K562 (cell line): ENCODE measurements around the gene SLC22A16. TPM values are rescaled to one million over a fixed set of nuclear protein-coding genes. Genes with fewer than 3 reads are reported as not detected.

Experiments
- ATAC-seq: fragments of 200-7000 bp; cut with Tn5 transposase; 3 replicates; pipeline ENCODE4 v1.9.1; 2020; ENCODE audit warnings: moderate library complexity
- BruUV-seq: library from RNA; stranded (reverse); fragments of 400-500 nt; replicated peaks from 2 replicates; lab custom pipeline; 2021; lab: Mats Ljungman, UMichigan
- CTCF ChIA-PET: fragments of 300-600 bp; formaldehyde crosslinking; extraction: SDS; loops from one replicate; lab custom pipeline; 2021; ENCODE audit warnings: low intra/inter-chr PET ratio; lab: Yijun Ruan, JAX
- POLR2A ChIA-PET: fragments of 300-600, 350-650 bp; sonication (Branson Sonifier 250); formaldehyde crosslinking; extraction: SDS; loops from one replicate; lab custom pipeline; 2021; ENCODE audit warnings: antibody characterized with exemption, inconsistent platforms; lab: Yijun Ruan, JAX
- DNase-seq, 4 experiments: peaks; one replicate each; pipeline versions ENCODE4 v3.0.0 to v3.0.0-alpha.2; 2011 to 2018; ENCODE audit warnings: low spot score in 3 of 4, mixed read lengths in 3 of 4; ENCODE audit errors: extremely low read depth in 1 of 4
- FAIRE-seq: peaks from 2 replicates; lab custom pipeline; 2011; peaks lifted over from hg19 to GRCh38; lab: Jason Lieb, UNC
- H2AFZ ChIP-seq: 2 replicates; pipeline ENCODE4 v1.6.0; 2011; ENCODE audit warnings: low read depth, low read length, control low read depth, inconsistent platforms
- H3K27ac ChIP-seq: fragments of 200-600 bp; 3 replicates; pipeline ENCODE4 v1.8.0; 2011; ENCODE audit warnings: low read depth, mild to moderate bottlenecking, control low read depth, inconsistent platforms, low read length, moderate library complexity, mixed read lengths; ENCODE audit errors: extremely low read depth
- H3K27me3 ChIP-seq, 2 experiments: fragments of 300-600 bp in 1 of 2; 2 replicates in 1 of 2; 3 replicates in 1 of 2; pipeline versions ENCODE4 v1.6.0 to v1.8.0; 2011; ENCODE audit warnings: inconsistent platforms in 2 of 2, low read length in 2 of 2, mild to moderate bottlenecking in 1 of 2, mixed read lengths in 1 of 2, moderate library complexity in 1 of 2; ENCODE audit not compliant: control insufficient read depth in 2 of 2, insufficient read depth in 2 of 2
- H3K36me3 ChIP-seq: fragments of 300-600 bp; 3 replicates; pipeline ENCODE4 v1.8.0; 2011; ENCODE audit warnings: mild to moderate bottlenecking, low read length, inconsistent platforms; ENCODE audit not compliant: control insufficient read depth, insufficient read depth
- H3K4me1 ChIP-seq, 2 experiments: fragments of 200-600 bp in 1 of 2; replicated peaks in 1 of 2; 2 replicates in 1 of 2; 3 replicates in 1 of 2; pipeline versions ENCODE4 v1.5.1 to v1.8.0; 2011; ENCODE audit warnings: inconsistent platforms in 2 of 2, low read length in 2 of 2, mild to moderate bottlenecking in 1 of 2, mixed read lengths in 1 of 2, moderate library complexity in 1 of 2; ENCODE audit not compliant: control insufficient read depth in 2 of 2, insufficient read depth in 2 of 2
- H3K4me2 ChIP-seq: 2 replicates; pipeline ENCODE4 v1.6.1; 2011; ENCODE audit warnings: low read length, control low read depth, inconsistent platforms, mixed read lengths; ENCODE audit not compliant: insufficient read depth
- H3K4me3 ChIP-seq: fragments of 200-600 bp; sonication (generic), shearing (Covaris generic); 2 replicates; pipeline ENCODE4 v1.5.1; 2016; ENCODE audit warnings: control low read depth, inconsistent platforms
- H3K79me2 ChIP-seq: fragments of 200-600 bp; 3 replicates; pipeline ENCODE4 v1.8.0; 2011; ENCODE audit warnings: low read length, inconsistent platforms; ENCODE audit not compliant: control insufficient read depth, insufficient read depth
- H3K9ac ChIP-seq, 2 experiments: 2 replicates each; pipeline versions ENCODE4 v1.6.0 to v1.6.1; 2011; ENCODE audit warnings: low read depth in 2 of 2, low read length in 2 of 2, control low read depth in 1 of 2, inconsistent platforms in 1 of 2, mild to moderate bottlenecking in 1 of 2, mixed read lengths in 1 of 2; ENCODE audit not compliant: insufficient read depth in 1 of 2
- H3K9me1 ChIP-seq: one replicate; pipeline ENCODE4 v1.6.0; 2011; ENCODE audit warnings: inconsistent platforms, mild to moderate bottlenecking, low read length, moderate library complexity; ENCODE audit not compliant: control insufficient read depth, insufficient read depth
- H3K9me3 ChIP-seq: replicated peaks from 2 replicates; pipeline ENCODE4 v1.5.1; 2011; ENCODE audit warnings: low read depth, low read length, inconsistent platforms; ENCODE audit not compliant: control insufficient read depth, insufficient read depth
- H4K20me1 ChIP-seq: replicated peaks from 2 replicates; pipeline ENCODE4 v1.6.1; 2011; ENCODE audit warnings: low read length, inconsistent platforms, mixed read lengths; ENCODE audit not compliant: control insufficient read depth, insufficient read depth
- DACH1 ChIP-seq: fragments of 450-650 bp; IDR thresholded peaks from 2 replicates; pipeline ENCODE4 v1.6.1; 2018; ENCODE audit not compliant: partially characterized antibody
- FOSL1 ChIP-seq: fragments of 200-800 bp; sonication (Bioruptor generic); conservative IDR thresholded peaks from 2 replicates; pipeline ENCODE4 v1.6.1; 2016; ENCODE audit warnings: missing genetic modification characterization, missing compliant biosample characterization
- FOXA3 ChIP-seq, 2 experiments: fragments of 450-650 bp in 1 of 2; sonication (generic) in 1 of 2; formaldehyde crosslinking; IDR thresholded peaks in 1 of 2; conservative IDR thresholded peaks in 1 of 2; 2 replicates each; pipeline versions ENCODE4 v1.4.0 to v1.8.0; 2020 to 2022; ENCODE audit warnings: mild to moderate bottlenecking in 2 of 2, missing genetic modification reagents in 1 of 2
- JUND ChIP-seq, 2 experiments: IDR thresholded peaks; 2 replicates in 1 of 2; 3 replicates in 1 of 2; pipeline ENCODE4 v1.6.1; 2011; ENCODE audit warnings: borderline replicate concordance in 2 of 2, low read depth in 2 of 2, low read length in 2 of 2, improper control_type of control experiment in 1 of 2, missing biosample characterization in 1 of 2, missing genetic modification characterization in 1 of 2, missing genetic modification reagents in 1 of 2
- RBM17 ChIP-seq: fragments of 200-400 bp; formaldehyde crosslinking; IDR thresholded peaks from 2 replicates; pipeline ENCODE4 v1.6.1; 2017; ENCODE audit warnings: low read depth, mild to moderate bottlenecking, low read length, borderline replicate concordance
- SPI1 ChIP-seq: IDR thresholded peaks from 2 replicates; pipeline ENCODE4 v1.6.1; 2011; ENCODE audit warnings: low read depth, low read length, control low read depth, borderline replicate concordance
- WGBS: fragments of 100-300 bp; shearing (Covaris generic); methylation state at CpG from one replicate; pipeline ENCODE4 v1.1.6; 2016; ENCODE audit warnings: low coverage, mixed read lengths; ENCODE audit not compliant: insufficient coverage; ENCODE audit errors: missing lambda C conversion rate; 5-methylcytosine and 5-hydroxymethylcytosine counted together
- in situ Hi-C: fragments of 300-500 bp; cut with MboI; formaldehyde crosslinking; loops from 4 replicates; pipeline ENCODE4 v1.15.0; 2018; ENCODE audit warnings: inconsistent platforms, mixed read lengths
- intact Hi-C: fragments of 100-400 bp; cut with micrococcal nuclease; formaldehyde crosslinking; loops from 2 replicates; pipeline ENCODE4 v1.14.2; 2022
- polyA plus RNA-seq, 8 experiments: library from polyadenylated mRNA; depleted of rRNA in 4 of 8; stranded (reverse) in 5 of 8; unstranded in 3 of 8; fragments of >200 nt; fragmentation: Nextera tagmentation in 2 of 8; fragmentation: Illumina TruSeq in 1 of 8; extraction: Ambion mirVana in 2 of 8; extraction: Trizol in 1 of 8; gene quantifications; 2 replicates each; pipeline versions ENCODE4 v1.2.1 to v1.2.3, GENCODE V29; 2011 to 2014; ENCODE audit warnings: inconsistent platforms in 1 of 8, missing spikeins in 1 of 8
- total RNA-seq, 7 experiments: library from RNA; depleted of rRNA in 6 of 7; stranded (reverse); fragments of >200 nt in 6 of 7; fragmentation: Illumina TruSeq in 2 of 7; extraction: Trizol in 2 of 7; gene quantifications; 2 replicates each; pipeline versions ENCODE4 v1.2.1 to v1.2.3, GENCODE V29; 2011 to 2021; ENCODE audit warnings: low replicate concordance in 1 of 7
- TF ChIP-seq, protein P1 (sequence below): fragments of 250-450 bp; sonication (Bioruptor Pico); IDR thresholded peaks from 2 replicates; pipeline ENCODE4 v1.4.0; 2020; ENCODE audit warnings: mild to moderate bottlenecking
- TF ChIP-seq, protein P2 (sequence below): sonication (generic); IDR thresholded peaks from 2 replicates; pipeline ENCODE4 v1.6.1; 2016
- TF ChIP-seq, protein P3 (sequence below): fragments of 250-450 bp; sonication (Bioruptor Pico); IDR thresholded peaks from 2 replicates; pipeline ENCODE4 v1.9.0; 2021; ENCODE audit warnings: mild to moderate bottlenecking, inconsistent platforms

The SLC22A16 gene
- total and polyA plus RNA-seq, 9 of the 15 experiments (the other 6 are each of a cell fraction or from before 2014, with no cell fraction given) = not detected

DNA sequence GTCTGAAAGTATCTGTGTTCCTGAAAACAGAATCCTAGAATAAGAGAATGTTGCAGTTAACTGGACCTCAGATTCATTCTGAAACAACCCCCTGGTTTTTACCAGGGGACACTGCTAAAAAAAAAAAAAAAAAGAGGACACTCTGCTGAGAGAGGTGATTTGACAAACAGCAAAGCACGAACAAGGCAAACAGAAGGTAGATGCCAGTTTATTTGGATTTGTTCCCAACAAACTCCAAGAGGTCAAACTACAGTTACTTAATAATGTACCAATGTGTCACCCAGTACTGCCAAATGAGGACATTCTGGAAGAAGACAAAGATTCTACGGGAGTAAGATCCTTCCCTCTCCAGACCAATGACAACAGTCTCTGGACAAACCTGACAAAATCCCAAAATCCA is 40.6 kb upstream of the SLC22A16 start (continued):
- TF ChIP-seq DACH1 = no peak
- TF ChIP-seq FOXA3 (CRISPR knock-in tag; conservative IDR thresholded peaks at IDR 0.05 in 1 of 2, IDR thresholded peaks at IDR 0.05 in 1 of 2) = no peak
- TF ChIP-seq, all 486 proteins: peak for 0

DNA sequence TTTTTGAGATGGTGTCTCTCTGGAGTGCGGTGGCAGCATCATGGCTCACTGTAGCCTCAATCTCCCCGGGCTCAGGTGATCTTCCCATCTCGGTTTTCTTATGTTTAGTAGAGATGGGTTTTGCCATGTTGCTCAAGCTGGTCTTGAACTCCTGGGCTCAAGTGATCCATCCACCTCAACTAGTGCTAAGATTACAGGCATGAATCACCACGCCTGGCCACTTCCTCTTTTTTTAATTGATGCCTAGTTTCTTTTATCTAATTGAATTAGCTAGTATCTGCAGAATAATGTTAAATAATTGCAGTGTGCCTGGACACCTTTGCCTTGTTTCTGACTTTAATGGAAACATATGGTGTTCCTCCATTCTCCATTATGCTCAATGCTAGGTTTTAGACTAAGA is 38.4 kb upstream of the SLC22A16 start:
- Histone ChIP-seq H3K36me3 (no peaks in the 10 kb centered on the region), H3K4me1 (no peaks in the 10 kb centered on the region; a peak in 1 of 5 replicates), H3K79me2 (no peaks in the 10 kb centered on the region), H3K9me1 (no peaks in the 10 kb centered on the region), H3K27ac (no peak overlapping the region), H4K20me1 (no peaks in the 10 kb centered on the region), H2AFZ (no peak overlapping the region), H3K4me3 (no peak overlapping the region), H3K9me3 (no peaks in the 10 kb centered on the region), H3K27me3 (peaks cover 5 to 7% of the 10 kb centered on the region in 2 experiments; a peak in 3 of 5 replicates), H3K4me2 (no peak overlapping the region), H3K9ac (no peak overlapping the region)
- FAIRE-seq (no peak), ATAC-seq (no peak), DNase-seq (no peak)
- in situ Hi-C loops (no loop called here), intact Hi-C loops (no loop called here)
- no TSS peak for BruUV-seq
- WGBS = 0% methylated on average over 4 of the region's 4 CpGs
- POLR2A ChIA-PET = no interaction called here
- TF ChIP-seq, protein P1, sequence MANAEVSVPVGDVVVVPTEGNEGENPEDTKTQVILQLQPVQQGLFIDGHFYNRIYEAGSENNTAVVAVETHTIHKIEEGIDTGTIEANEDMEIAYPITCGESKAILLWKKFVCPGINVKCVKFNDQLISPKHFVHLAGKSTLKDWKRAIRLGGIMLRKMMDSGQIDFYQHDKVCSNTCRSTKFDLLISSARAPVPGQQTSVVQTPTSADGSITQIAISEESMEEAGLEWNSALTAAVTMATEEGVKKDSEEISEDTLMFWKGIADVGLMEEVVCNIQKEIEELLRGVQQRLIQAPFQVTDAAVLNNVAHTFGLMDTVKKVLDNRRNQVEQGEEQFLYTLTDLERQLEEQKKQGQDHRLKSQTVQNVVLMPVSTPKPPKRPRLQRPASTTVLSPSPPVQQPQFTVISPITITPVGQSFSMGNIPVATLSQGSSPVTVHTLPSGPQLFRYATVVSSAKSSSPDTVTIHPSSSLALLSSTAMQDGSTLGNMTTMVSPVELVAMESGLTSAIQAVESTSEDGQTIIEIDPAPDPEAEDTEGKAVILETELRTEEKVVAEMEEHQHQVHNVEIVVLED (CRISPR knock-in tag) = no peak
- TF ChIP-seq SPI1 (peak; percentile 99), RBM17 (no peak), JUND (IDR thresholded peaks at IDR 0.05; ENCODE audit: borderline replicate concordance, low read depth, low read length) (peak; percentile 57), JUND (tag; IDR thresholded peaks at IDR 0.05; ENCODE audit: borderline replicate concordance, low read depth, low read length) (peak; percentile 70; the same call in 1 of the 3 replicates), FOSL1 (tag) (peak; percentile 88)
- TF ChIP-seq, protein P2, sequence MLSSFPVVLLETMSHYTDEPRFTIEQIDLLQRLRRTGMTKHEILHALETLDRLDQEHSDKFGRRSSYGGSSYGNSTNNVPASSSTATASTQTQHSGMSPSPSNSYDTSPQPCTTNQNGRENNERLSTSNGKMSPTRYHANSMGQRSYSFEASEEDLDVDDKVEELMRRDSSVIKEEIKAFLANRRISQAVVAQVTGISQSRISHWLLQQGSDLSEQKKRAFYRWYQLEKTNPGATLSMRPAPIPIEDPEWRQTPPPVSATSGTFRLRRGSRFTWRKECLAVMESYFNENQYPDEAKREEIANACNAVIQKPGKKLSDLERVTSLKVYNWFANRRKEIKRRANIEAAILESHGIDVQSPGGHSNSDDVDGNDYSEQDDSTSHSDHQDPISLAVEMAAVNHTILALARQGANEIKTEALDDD = peak; percentile 84
- TF ChIP-seq, protein P3, sequence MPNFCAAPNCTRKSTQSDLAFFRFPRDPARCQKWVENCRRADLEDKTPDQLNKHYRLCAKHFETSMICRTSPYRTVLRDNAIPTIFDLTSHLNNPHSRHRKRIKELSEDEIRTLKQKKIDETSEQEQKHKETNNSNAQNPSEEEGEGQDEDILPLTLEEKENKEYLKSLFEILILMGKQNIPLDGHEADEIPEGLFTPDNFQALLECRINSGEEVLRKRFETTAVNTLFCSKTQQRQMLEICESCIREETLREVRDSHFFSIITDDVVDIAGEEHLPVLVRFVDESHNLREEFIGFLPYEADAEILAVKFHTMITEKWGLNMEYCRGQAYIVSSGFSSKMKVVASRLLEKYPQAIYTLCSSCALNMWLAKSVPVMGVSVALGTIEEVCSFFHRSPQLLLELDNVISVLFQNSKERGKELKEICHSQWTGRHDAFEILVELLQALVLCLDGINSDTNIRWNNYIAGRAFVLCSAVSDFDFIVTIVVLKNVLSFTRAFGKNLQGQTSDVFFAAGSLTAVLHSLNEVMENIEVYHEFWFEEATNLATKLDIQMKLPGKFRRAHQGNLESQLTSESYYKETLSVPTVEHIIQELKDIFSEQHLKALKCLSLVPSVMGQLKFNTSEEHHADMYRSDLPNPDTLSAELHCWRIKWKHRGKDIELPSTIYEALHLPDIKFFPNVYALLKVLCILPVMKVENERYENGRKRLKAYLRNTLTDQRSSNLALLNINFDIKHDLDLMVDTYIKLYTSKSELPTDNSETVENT (CRISPR knock-in tag) = no peak
- CTCF ChIA-PET = no interaction called here
